Spleen (tissue), 11 donors: ENCODE results near the gene NUDT7. TPM values are rescaled to one million over a fixed set of nuclear protein-coding genes. Genes with fewer than 3 reads are reported as not detected.

ENCODE experiments used
- DNase-seq: peaks from one replicate; pipeline ENCODE4 v3.0.0-alpha.2; 2020
- H3K27ac ChIP-seq, 8 donors: fragments of 200-600 bp; sonication (generic) in 7 of 8; 1 replicate in 4 of 8; 2 replicates in 4 of 8; pipeline versions ENCODE4 v1.5.0 to v1.8.0; 2016 to 2021; ENCODE audit warnings: inconsistent platforms in 4 of 8, mild to moderate bottlenecking in 4 of 8, moderate library complexity in 1 of 8
- H3K27me3 ChIP-seq, 7 donors: fragments of 200-600 bp; sonication (generic) in 6 of 7; replicated peaks in 1 of 7; 1 replicate in 4 of 7; 2 replicates in 3 of 7; pipeline versions ENCODE4 v1.5.0 to v1.8.0; 2016 to 2021; ENCODE audit warnings: inconsistent platforms in 3 of 7, mild to moderate bottlenecking in 1 of 7
- H3K36me3 ChIP-seq, 6 donors: fragments of 200-600 bp; sonication (generic) in 5 of 6; 1 replicate in 4 of 6; 2 replicates in 2 of 6; pipeline versions ENCODE4 v1.5.0 to v1.8.0; 2016 to 2021; ENCODE audit warnings: inconsistent platforms in 2 of 6
- H3K4me1 ChIP-seq, 6 donors: fragments of 200-600 bp; sonication (generic) in 5 of 6; 1 replicate in 3 of 6; 2 replicates in 3 of 6; pipeline versions ENCODE4 v1.5.0 to v1.8.0; 2016 to 2021; ENCODE audit warnings: inconsistent platforms in 3 of 6
- H3K4me3 ChIP-seq, 8 donors: fragments of 200-600 bp; sonication (generic) in 7 of 8; 1 replicate in 4 of 8; 2 replicates in 4 of 8; pipeline versions ENCODE4 v1.5.0 to v1.8.0; 2016 to 2021; ENCODE audit warnings: inconsistent platforms in 4 of 8, mild to moderate bottlenecking in 4 of 8, moderate library complexity in 2 of 8
- H3K9me3 ChIP-seq, 8 donors: fragments of 200-600 bp; sonication (generic) in 7 of 8; 1 replicate in 4 of 8; 2 replicates in 4 of 8; pipeline versions ENCODE4 v1.5.0 to v1.8.0; 2016 to 2021; ENCODE audit warnings: inconsistent platforms in 4 of 8
- POLR2A ChIP-seq, 3 donors: fragments of 450-650 bp; IDR thresholded peaks; one replicate each; pipeline ENCODE4 v1.5.1; 2017; ENCODE audit warnings: antibody characterized with exemption in 3 of 3, mild to moderate bottlenecking in 1 of 3
- POLR2AphosphoS5 ChIP-seq, 3 donors: sonication (generic); formaldehyde crosslinking; IDR thresholded peaks; one replicate each; pipeline ENCODE4 v1.5.1; 2017; ENCODE audit warnings: antibody characterized with exemption in 3 of 3
- WGBS, 5 donors: extraction: QIAGEN DNeasy Blood & Tissue Kit in 3 of 5; methylation state at CpG; one replicate each; pipeline versions ENCODE4 v1.1.5 to v1.1.7; 2013 to 2018; 5-methylcytosine and 5-hydroxymethylcytosine counted together
- intact Hi-C: fragments of 100-400 bp; cut with DNase I; formaldehyde crosslinking; loops from one replicate; pipeline ENCODE4 v1.15.0; 2023; ENCODE audit warnings: low total_unique reads
- polyA plus RNA-seq, 3 donors: library from polyadenylated mRNA; stranded (reverse); fragments of 200-250 nt; gene quantifications; one replicate each; pipeline ENCODE4 v1.2.1, GENCODE V29; 2013
- total RNA-seq, 7 donors: library from RNA; depleted of rRNA in 3 of 7; stranded (reverse); fragments of >200 nt in 3 of 7; fragmentation: NEBNext Ultra II Directional in 4 of 7; extraction: Animal tissue kit (Norgen Biotek cat#: 25700) in 4 of 7; gene quantifications; one replicate each; pipeline versions ENCODE4 v1.1.0 to v1.2.1, GENCODE V29; 2016 to 2021
- TF ChIP-seq, protein P1 (sequence below), 11 experiments: fragments of 200-600 bp in 7 of 11; fragments of 450-650 bp in 4 of 11; sonication (generic) in 4 of 11; IDR thresholded peaks in 8 of 11; conservative IDR thresholded peaks in 3 of 11; 1 replicate in 7 of 11; 2 replicates in 4 of 11; pipeline versions ENCODE4 v1.4.0 to v1.8.0; 2016 to 2021; ENCODE audit warnings: antibody characterized with exemption in 11 of 11, inconsistent platforms in 4 of 11, mild to moderate bottlenecking in 1 of 11
- donor health status: healthy with polysubstance abuse.
- donor health status: DM: no; HTN: no; CAD: no; lungs with moderate emphysema.
- donor health status: DM: no; HTN: no; CAD: no.
- donor health status: Bipolar disorder and iron deficiency.
- donor health status: healthy.
- donor health status: DM: no; HTN: no; CAD: no.
- donor health status: DM: yes; HTN: yes; CAD: no.

NUDT7 gene
- total and polyA plus RNA-seq, 10 donors, result 5.2 to 14.0 (median 9.6) TPM

DNA sequence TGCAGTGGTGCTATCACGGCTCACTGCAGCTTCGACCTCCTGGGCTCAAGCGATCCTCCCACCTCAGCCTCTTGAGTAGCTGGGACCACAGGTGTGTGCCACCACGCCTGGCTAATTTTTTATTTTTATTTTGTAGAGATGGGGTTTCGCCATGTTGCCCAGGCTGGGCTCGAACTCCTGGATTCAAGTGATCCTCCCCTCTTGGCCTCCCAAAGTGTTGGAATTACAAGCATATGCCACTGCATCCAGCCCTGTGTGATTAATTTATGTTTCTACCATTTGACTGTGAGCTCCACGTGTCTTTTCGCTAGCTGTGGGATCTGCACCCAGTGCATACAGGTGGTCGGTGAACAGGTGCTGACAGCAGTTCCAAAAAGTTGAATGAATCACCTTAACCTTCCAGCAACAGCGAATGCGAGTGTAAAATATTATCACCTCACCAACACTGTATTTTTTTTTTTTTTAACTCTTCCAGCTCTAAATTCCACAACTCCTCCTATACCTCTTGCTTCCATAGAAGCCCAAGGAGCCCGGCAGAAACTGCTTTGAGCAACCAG lies 484 bp upstream of the NUDT7 start:
- H3K27ac ChIP-seq, result peak overlapping the region in 5 of 8 donors; percentile 16 to 91 (median 88)
- TF ChIP-seq POLR2A (IDR thresholded peaks at IDR 0.05) (no peak), POLR2AphosphoS5 (IDR thresholded peaks at IDR 0.05) (no peak)
- TF ChIP-seq, protein P1, sequence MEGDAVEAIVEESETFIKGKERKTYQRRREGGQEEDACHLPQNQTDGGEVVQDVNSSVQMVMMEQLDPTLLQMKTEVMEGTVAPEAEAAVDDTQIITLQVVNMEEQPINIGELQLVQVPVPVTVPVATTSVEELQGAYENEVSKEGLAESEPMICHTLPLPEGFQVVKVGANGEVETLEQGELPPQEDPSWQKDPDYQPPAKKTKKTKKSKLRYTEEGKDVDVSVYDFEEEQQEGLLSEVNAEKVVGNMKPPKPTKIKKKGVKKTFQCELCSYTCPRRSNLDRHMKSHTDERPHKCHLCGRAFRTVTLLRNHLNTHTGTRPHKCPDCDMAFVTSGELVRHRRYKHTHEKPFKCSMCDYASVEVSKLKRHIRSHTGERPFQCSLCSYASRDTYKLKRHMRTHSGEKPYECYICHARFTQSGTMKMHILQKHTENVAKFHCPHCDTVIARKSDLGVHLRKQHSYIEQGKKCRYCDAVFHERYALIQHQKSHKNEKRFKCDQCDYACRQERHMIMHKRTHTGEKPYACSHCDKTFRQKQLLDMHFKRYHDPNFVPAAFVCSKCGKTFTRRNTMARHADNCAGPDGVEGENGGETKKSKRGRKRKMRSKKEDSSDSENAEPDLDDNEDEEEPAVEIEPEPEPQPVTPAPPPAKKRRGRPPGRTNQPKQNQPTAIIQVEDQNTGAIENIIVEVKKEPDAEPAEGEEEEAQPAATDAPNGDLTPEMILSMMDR (IDR thresholded peaks at IDR 0.05 in 8 of 11, conservative IDR thresholded peaks at IDR 0.05 in 3 of 11), result no peak
- H3K9me3 ChIP-seq, result peaks cover 0 to 4% (median 0%) of the 10 kb centered on the region in 8 donors
- H3K4me1 ChIP-seq, result peaks cover 0 to 22% (median 11%) of the 10 kb centered on the region in 6 donors
- peaks cover 0 to 15% (median 0%) of the 10 kb centered on the region in 6 donors for H3K36me3 ChIP-seq
- WGBS, 5 donors, result 53 to 55% (median 53%) methylated on average over 12 of the region's 12 CpGs
- no peaks in the 10 kb centered on the region for H3K27me3 ChIP-seq
- intact Hi-C loops, result no loop called here
- no peak for DNase-seq
- H3K4me3 ChIP-seq, result peak overlapping the region in 7 of 8 donors; percentile 8 to 97 (median 81)

DNA sequence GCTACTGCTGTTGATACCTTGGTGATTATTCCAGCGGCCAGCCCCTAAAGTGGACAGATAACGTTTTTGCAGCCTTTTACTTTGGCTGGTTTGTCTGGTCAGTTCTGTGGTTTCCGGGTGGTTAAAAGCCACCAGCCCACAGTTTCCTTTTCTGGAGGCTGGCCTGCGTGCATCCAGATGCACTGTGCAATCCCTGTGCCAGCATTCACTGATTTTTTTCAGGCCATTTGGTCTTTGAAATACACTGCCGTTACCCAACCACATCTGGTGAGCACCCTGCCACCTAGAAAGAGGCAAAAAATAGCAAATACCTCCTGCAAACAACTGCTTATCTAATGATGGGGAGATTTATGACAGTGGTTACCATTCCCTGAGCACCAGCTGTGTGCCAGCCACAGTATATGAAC lies 797 bp downstream of the NUDT7 start:
- Histone ChIP-seq H3K4me3 (peak overlapping the region; percentile 75 to 97 (median 86)), H3K27ac (peak overlapping the region; percentile 78 to 91 (median 88)), H3K27me3 (no peaks in the 10 kb centered on the region), H3K36me3 (peaks cover 0 to 22% (median 0%) of the 10 kb centered on the region in 6 donors), H3K4me1 (peaks cover 0 to 22% (median 11%) of the 10 kb centered on the region in 6 donors), H3K9me3 (peaks cover 0 to 4% (median 0%) of the 10 kb centered on the region in 8 donors)
- intact Hi-C loops, result no loop called here
- no peak for DNase-seq
- no peak for TF ChIP-seq POLR2AphosphoS5 (IDR thresholded peaks at IDR 0.05)
- TF ChIP-seq, protein P1 (IDR thresholded peaks at IDR 0.05 in 8 of 11, conservative IDR thresholded peaks at IDR 0.05 in 3 of 11), result no peak
- TF ChIP-seq POLR2A (IDR thresholded peaks at IDR 0.05), result no peak
- 0 to 4% (median 1%) methylated on average over 5 of the region's 5 CpGs for WGBS, 5 donors

DNA sequence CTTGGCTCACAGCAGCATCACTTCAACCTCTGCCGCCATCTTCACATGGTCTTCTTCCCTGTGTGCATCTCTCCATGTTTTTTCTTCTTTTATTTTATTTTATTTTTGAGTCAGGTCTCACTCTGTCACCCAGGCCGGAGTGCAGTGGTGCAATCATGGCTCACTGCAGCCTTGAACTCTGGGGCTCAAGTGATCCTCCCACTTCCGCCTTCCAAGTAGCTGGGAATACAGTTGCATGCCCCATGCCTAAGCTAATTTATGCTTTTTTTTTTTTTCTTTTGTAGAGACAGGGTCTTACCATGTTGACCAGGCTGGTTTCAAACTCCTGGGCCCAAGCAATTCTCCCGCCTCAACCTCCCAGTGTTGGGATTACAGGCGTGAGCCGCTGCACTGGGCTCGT lies 1.9 kb downstream of the NUDT7 start:
- intact Hi-C loops, result no loop called here
- Histone ChIP-seq H3K27me3 (no peaks in the 10 kb centered on the region), H3K9me3 (peaks cover 0 to 4% (median 0%) of the 10 kb centered on the region in 8 donors), H3K36me3 (peaks cover 0 to 22% (median 0%) of the 10 kb centered on the region in 6 donors), H3K4me1 (peaks cover 0 to 22% (median 11%) of the 10 kb centered on the region in 6 donors), H3K27ac (no peak overlapping the region), H3K4me3 (no peak overlapping the region)
- DNase-seq, result no peak
- TF ChIP-seq POLR2AphosphoS5 (IDR thresholded peaks at IDR 0.05) (no peak), POLR2A (IDR thresholded peaks at IDR 0.05) (no peak)
- TF ChIP-seq, protein P1 (IDR thresholded peaks at IDR 0.05 in 8 of 11, conservative IDR thresholded peaks at IDR 0.05 in 3 of 11), result no peak
- 93 to 97% (median 96%) methylated on average over 7 of the region's 7 CpGs for WGBS, 5 donors

DNA sequence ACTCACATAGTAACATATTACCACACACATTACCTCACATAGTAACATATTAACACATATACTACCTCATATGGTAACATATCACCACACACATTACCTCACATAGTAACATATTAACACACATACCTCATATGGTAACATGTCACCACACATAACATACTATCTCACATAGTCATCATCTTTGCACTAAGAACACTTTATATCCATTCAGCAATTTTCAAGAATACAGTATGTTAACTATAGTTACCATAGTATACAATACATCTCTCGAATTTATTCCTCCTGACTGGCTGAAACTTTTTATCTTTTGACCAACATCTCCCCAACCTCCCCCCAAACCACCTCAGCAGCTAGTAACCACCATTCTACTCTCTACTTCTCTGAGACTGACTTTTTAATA lies 7.6 kb downstream of the NUDT7 start:
- 0 to 45% (median 0%) methylated on average over 1 of the region's 1 CpG for WGBS, 5 donors
- no peak for DNase-seq
- H3K27me3 ChIP-seq, result no peaks in the 10 kb centered on the region
- H3K9me3 ChIP-seq, result peaks cover 0 to 11% (median 0%) of the 10 kb centered on the region in 8 donors
- peaks cover 0 to 27% (median 1%) of the 10 kb centered on the region in 6 donors for H3K36me3 ChIP-seq
- intact Hi-C loops, result no loop called here
- TF ChIP-seq, protein P1 (IDR thresholded peaks at IDR 0.05 in 8 of 11, conservative IDR thresholded peaks at IDR 0.05 in 3 of 11), result no peak
- no peak for TF ChIP-seq POLR2A (IDR thresholded peaks at IDR 0.05)
- TF ChIP-seq POLR2AphosphoS5 (IDR thresholded peaks at IDR 0.05), result no peak
- no peaks in the 10 kb centered on the region for H3K4me1 ChIP-seq
- H3K27ac ChIP-seq, result no peak overlapping the region
- no peak overlapping the region for H3K4me3 ChIP-seq
